GM21723 (cell line): ENCODE results near the gene G2E3.

Experiments
- ATAC-seq: cut with Tn5 transposase; IDR thresholded peaks from one replicate; pipeline ENCODE4 v1.9.1; 2021; ENCODE audit warnings: mild to moderate bottlenecking, moderate library complexity; ENCODE audit not compliant: unreplicated experiment

The G2E3 gene

GRCh38 chr14:30648471-30648870, 89.5 kb downstream of the G2E3 start:
- ATAC-seq = no peak

- no peak for ATAC-seq
These were observed 93.0 kb downstream of the G2E3 start for GRCh38 chr14:30651937-30652336.

GRCh38 chr14:30655124-30655523, 96.2 kb downstream of the G2E3 start:
- no peak for ATAC-seq

- no peak for ATAC-seq
These were observed 96.7 kb downstream of the G2E3 start for GRCh38 chr14:30655658-30656057.

- ATAC-seq = no peak
These were observed 97.3 kb downstream of the G2E3 start for GRCh38 chr14:30656190-30656632.

GRCh38 chr14:30657050-30657449, 98.1 kb downstream of the G2E3 start:
- no peak for ATAC-seq

GRCh38 chr14:30657606-30658163, 98.7 kb downstream of the G2E3 start:
- no peak for ATAC-seq

GRCh38 chr14:30658645-30659044, 99.7 kb downstream of the G2E3 start:
- ATAC-seq = no peak

GRCh38 chr14:30669594-30669993, 110.6 kb downstream of the G2E3 start:
- ATAC-seq = no peak
